Mammary epithelial cell (primary cell): ENCODE data around the gene RGS14.

Experiments
- EZH2 ChIP-seq: IDR thresholded peaks from 2 replicates; pipeline ENCODE4 v1.6.1; 2012; ENCODE audit warnings: low read length, inconsistent platforms, borderline replicate concordance
- TF ChIP-seq, protein P1 (sequence below), 2 donors: IDR thresholded peaks in 1 of 2; conservative IDR thresholded peaks in 1 of 2; 2 replicates each; pipeline ENCODE4 v1.5.1; 2011 to 2012; ENCODE audit warnings: inconsistent platforms in 2 of 2, low read length in 2 of 2, mild to moderate bottlenecking in 2 of 2, control low read depth in 1 of 2, low read depth in 1 of 2; ENCODE audit not compliant: insufficient read depth in 1 of 2; ENCODE audit errors: extremely low read depth in 1 of 2

DNA sequence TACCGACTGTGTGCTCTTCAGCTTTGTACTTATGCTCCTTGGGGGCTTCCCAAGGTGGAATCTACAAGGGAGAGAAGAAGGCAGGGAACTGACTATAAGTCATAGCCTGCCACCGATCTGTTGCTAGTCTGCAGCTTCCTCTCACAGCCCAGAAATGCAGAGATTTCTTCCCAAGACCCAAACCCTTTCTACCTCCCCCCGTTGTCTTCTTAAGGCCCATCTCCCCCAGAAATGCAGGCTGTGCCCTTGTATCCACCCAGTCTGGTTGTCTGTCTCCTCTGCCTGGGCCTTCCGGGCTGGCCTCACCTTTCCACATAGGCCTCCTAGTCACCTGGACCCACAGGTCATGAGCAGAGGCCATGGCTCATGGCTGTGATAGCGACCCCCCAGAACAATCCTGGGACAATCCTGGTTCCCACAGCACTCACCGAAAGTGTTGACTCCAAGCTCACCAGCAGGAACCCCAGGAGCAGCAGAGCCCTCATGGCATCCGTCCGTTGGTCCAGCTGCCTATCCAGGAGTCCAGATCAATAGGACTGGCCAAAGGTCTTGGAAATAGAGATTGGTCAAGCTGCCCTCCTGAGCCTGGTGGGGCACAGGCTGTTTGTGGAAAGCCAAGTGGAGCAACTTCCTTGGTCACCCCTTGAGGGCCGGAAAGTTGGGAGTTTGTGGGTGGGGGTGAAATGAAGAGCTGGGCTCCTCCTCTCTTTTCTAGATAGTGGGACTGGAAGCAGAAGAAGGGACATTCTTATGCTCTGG, 51.5 kb downstream of the RGS14 start, which contains the start of gene F12:
- TF ChIP-seq, protein P1, sequence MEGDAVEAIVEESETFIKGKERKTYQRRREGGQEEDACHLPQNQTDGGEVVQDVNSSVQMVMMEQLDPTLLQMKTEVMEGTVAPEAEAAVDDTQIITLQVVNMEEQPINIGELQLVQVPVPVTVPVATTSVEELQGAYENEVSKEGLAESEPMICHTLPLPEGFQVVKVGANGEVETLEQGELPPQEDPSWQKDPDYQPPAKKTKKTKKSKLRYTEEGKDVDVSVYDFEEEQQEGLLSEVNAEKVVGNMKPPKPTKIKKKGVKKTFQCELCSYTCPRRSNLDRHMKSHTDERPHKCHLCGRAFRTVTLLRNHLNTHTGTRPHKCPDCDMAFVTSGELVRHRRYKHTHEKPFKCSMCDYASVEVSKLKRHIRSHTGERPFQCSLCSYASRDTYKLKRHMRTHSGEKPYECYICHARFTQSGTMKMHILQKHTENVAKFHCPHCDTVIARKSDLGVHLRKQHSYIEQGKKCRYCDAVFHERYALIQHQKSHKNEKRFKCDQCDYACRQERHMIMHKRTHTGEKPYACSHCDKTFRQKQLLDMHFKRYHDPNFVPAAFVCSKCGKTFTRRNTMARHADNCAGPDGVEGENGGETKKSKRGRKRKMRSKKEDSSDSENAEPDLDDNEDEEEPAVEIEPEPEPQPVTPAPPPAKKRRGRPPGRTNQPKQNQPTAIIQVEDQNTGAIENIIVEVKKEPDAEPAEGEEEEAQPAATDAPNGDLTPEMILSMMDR (conservative IDR thresholded peaks at IDR 0.05 in 1 of 2, IDR thresholded peaks at IDR 0.05 in 1 of 2; ENCODE audit: extremely low read depth in 1 of 2, insufficient read depth in 1 of 2, low read depth in 1 of 2, low read length in 2 of 2): no peak
- no peak for TF ChIP-seq EZH2
